Adrenal gland (tissue), 5 donors: ENCODE measurements around the gene ADAM10.

Experiments
- POLR2A ChIP-seq, 2 donors: fragments of 450-650 bp; IDR thresholded peaks; one replicate each; pipeline ENCODE4 v1.6.1; 2017; ENCODE audit warnings: antibody characterized with exemption in 2 of 2, mild to moderate bottlenecking in 2 of 2, moderate library complexity in 1 of 2
- TF ChIP-seq, protein P1 (sequence below), 6 experiments: fragments of 450-650 bp in 4 of 6; fragments of 200-600 bp in 2 of 6; sonication (generic) in 1 of 6; IDR thresholded peaks; 1 replicate in 5 of 6; 2 replicates in 1 of 6; pipeline versions ENCODE4 v1.5.1 to v1.8.0; 2016 to 2021; ENCODE audit warnings: antibody characterized with exemption in 6 of 6, mild to moderate bottlenecking in 2 of 6, moderate library complexity in 1 of 6
- donor health status: DM: no; HTN: no; CAD: no.

GRCh38 chr15:58702233-58702632, 47.3 kb downstream of the ADAM10 start:
- TF ChIP-seq POLR2A (IDR thresholded peaks at IDR 0.05), result no peak
- TF ChIP-seq, protein P1, sequence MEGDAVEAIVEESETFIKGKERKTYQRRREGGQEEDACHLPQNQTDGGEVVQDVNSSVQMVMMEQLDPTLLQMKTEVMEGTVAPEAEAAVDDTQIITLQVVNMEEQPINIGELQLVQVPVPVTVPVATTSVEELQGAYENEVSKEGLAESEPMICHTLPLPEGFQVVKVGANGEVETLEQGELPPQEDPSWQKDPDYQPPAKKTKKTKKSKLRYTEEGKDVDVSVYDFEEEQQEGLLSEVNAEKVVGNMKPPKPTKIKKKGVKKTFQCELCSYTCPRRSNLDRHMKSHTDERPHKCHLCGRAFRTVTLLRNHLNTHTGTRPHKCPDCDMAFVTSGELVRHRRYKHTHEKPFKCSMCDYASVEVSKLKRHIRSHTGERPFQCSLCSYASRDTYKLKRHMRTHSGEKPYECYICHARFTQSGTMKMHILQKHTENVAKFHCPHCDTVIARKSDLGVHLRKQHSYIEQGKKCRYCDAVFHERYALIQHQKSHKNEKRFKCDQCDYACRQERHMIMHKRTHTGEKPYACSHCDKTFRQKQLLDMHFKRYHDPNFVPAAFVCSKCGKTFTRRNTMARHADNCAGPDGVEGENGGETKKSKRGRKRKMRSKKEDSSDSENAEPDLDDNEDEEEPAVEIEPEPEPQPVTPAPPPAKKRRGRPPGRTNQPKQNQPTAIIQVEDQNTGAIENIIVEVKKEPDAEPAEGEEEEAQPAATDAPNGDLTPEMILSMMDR (IDR thresholded peaks at IDR 0.05), result no peak
